HG03025 (cell line): Measurements from ENCODE around the gene SH3BGR.
"Not testable (repeated sequence)": the region's sequence is repeated elsewhere in the genome, so short reads cannot be mapped to it uniquely, and the experiment has no call there.

Experiments used
- ATAC-seq: cut with Tn5 transposase; IDR thresholded peaks from one replicate; pipeline ENCODE4 v1.9.1; 2021; ENCODE audit warnings: mild to moderate bottlenecking, moderate library complexity; ENCODE audit not compliant: unreplicated experiment, low FRiP score

The SH3BGR gene

DNA sequence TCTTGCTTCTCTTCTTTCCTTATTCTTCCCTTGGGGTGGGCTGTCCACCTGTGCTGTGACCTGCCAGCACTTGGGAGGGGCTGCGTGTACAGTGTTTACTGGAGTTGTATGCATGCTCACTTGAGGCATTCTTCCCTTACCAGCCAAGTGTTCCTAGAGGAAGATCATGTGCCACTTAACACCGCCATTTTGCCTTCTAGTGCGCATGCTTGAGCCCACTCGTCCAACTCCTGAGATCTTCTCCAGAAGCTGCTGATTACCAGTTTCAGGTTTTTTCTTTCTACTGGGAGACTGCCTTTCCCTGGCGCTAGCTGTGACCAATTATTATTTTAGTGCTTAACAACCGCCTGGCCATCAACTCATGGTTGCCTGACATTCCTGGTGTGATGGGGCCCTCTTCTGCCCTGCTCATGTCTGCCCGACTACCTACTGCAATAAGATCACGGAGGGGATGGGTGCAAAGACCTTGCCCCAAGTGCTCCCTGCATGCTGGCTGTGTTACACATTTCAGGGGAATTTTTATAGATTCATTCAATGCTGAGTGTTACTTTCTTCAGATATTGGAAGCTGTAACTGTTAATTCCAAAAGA is 86.8 kb downstream of the SH3BGR start:
- ATAC-seq = no peak

DNA sequence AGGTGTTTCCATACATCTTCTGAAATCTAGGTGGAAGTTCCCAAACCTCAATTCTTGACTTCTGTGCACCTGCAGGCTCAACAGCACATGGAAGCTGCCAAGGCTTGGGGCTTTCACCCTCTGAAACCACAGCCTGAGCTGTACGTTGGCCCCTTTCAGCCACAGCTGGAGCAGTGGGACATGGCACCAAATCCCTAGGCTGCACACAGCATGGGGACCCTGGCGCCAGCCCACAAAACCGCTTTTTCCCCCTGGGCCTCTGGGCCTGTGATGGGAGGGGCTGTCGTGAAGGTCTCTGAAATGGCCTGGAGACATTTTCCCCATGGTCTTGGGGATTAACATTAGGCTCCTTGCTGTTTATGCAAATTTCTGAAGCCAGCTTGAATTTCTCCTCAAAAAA is 88.6 kb downstream of the SH3BGR start:
- ATAC-seq = not testable (repeated sequence)

DNA sequence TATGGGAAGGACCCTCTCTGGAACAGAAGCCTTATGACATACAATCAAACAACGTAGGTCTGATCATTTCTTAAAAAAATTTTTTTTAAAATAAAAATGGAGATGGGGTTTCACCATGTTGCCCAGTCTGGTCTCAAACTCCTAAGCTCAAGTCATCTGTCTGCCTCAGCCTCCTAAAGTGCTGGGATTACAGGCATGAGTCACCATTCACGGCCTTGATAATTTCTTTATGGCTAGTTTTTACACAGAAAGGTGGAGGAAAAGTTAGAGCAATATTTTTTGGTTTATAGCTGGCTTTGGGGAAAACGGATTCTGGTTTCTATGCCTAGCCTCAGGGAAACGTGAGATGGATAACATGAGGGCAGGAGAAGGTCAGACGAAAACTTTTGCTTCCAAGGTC is 91.0 kb downstream of the SH3BGR start:
- no peak for ATAC-seq

DNA sequence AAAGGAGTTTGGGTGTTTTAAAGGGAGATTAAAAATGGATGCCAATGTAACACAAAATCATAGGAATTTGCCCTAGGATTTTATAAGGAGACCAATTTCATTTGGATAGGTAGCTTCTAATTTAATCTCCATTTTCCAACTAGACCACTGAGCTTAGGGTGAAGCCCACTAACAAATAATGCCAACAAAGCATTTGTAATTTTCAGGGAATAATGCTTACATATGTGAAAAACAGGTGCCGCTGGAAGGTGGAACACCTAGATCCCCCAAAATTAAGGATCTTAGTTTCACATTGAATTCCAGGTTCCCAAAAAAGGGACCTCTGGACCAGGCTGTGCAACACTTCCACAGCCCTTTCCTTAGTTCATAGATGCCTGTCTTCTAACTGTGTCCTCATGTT is 94.8 kb downstream of the SH3BGR start:
- ATAC-seq = no peak

DNA sequence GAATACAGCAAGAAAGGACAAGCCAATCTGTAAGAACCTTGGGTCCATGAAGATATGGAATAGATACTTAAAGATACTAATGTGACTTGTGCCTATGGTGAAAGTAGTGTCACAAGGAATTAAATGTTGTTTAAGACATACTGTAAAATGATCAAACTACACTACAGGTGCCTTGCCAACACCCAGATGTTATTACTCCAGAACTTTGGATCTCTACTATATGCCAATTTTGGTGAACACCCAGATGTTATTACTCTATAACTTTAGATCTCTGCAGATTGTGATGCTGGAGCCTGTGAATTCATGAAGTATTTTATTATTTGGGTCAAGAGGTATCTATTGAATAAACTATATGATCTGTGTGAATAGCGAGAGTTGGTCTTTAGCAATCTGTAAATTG is 101.1 kb downstream of the SH3BGR start:
- no peak for ATAC-seq

DNA sequence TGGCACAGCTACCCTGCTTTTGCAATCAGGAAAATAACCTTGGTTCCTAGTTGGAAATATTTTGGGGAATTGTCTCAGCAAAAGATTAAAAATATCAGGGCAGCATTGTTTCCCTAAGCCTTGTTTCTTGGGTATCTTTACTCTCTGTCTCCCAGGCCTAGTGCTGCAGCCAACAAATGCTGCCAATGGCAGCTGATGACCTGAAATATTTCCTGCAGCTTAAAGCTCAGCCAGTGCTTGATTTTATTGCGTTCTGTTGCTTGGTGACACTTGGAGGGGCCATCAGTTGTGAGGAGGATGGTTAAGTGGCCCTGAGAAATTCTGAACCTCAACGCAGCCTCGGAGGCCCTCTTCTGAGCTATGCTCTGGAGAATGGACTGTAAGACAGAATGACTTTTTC is 101.6 kb downstream of the SH3BGR start:
- no peak for ATAC-seq

DNA sequence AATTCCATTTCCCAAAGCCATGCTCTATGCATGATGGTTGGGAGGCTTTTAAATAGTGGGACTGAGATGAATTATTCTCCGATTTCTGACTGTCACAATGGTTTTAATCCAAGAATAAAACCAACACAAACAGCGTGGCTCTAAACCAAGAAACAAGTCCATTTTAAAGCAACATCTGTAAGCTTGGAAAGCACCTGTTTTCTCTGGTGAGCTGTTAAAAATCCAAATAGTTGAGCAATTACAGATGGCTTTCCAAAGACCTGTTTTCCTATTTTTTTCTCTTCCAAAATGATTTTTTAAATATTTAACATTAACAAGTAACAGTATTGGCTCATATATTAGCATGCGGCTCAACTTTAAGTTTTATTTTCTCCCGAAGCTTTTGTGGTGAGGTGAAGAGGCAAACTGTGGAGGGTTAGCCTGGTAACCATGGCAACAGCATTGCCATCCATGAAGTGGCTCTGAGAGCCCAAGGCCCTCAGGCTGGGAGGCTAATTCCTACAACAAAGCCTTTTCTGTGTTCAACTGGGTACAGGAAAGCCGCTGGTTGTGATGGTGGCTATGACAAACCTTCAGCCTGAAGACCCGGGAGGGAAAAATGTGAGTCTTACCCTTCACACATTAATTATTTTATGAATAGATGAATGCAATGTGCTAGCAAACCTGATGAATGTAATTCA is 104.3 kb downstream of the SH3BGR start:
- no peak for ATAC-seq

DNA sequence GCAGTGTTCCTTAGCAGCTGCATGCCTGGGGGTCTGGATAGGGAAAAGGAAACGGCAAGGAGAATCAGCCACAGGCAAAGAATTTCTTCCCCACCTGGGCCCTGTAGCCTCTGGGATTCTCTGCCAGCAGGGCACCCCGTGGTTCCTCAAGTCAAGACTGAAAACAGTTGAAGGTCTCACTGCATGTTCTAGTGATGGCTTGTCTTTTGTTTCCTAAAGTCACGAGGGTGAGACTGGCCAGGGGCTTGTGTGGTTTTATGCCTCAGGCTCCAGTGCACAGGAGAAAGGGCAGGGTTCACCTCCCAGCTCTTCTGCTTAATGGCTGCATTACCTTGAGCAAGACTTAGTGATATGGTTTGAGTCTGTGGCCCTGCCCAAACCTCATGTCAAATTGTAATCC is 107.7 kb downstream of the SH3BGR start:
- ATAC-seq = no peak

DNA sequence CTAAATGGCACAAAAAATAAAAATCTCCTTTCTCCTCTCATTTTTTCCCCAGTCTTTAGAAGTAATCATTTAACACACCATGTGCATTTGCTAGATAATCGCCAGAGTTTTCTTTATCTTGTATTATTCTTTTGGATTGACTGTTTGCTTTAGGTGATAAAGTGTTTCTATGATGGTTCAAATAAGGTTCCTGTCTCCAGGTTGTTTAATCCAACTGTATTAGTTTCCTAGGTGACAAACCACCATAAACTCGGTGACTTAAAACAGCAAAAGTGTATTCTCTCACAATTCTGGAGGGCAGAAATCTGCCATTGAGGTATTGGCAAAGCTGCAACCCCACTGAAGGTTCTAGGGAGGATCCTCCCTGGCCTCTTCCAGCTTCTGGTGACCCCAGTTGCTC is 109.4 kb downstream of the SH3BGR start:
- ATAC-seq = no peak

DNA sequence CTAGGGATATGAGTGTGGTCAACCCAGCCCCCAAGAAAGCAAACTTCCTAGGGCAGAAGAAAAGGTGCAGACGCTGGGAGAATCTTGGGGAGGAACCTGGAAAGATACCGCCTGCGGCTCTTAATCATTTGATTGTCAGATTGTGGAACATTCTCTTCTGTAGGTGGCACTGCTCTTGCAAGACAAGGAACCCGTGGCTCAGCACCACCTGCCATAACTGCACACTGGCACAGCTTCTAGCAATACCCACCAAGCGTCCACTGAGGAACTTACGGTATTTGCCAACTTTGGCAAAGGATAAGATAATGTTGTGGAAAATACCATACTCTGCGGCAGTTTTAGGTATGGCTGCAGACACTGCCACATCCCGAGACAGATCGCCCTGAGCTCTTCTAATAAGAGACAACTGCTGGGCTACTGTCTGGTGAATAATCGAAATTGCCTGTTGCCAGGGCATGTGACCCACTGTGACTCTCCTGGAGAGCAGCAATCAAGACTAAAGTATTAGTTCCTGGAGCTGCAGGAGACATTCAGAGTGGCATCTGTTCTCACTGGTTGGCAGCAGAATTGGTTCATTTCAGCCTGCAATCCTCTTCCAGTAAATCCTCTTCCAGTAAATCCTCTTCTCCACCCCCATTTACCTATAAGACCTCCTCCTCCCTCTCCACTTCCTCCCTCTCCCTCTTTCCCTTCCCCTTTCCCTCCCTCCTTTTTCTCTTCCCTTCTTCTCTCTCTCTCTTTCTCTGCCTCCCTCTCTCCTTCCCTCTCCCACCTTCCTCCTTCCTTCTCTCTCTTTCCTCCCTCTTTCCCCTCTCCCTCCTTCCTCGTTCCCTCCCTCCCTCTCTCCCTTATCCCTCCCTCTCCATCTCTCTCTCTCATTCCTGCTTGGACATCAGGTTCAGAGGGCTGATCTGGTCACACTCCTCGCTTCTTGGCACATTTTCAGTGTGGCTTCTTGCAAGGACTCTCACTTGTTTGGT is 111.3 kb downstream of the SH3BGR start:
- no peak for ATAC-seq

DNA sequence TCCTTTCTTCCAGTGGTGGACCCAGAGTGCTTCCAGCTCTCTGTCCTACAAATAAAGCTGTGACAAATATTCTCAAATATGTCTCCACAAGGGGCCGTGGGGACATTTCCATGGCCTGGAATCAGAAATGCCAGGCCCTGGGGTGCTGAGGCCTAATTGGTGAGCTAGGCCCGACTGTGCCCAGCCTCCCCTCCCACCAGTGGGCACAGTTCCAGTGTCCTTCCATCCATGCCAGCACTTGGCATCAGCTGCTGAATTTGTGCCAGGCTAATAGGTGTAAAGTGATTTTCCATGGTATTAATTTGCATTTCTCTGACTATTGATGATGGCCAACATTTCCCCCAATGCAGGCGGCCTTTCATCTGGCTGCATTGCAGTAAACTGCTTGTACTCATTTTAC is 112.4 kb downstream of the SH3BGR start:
- no peak for ATAC-seq
